Sigmoid colon (tissue), 4 donors: ENCODE results near the gene FOXL2NB.

Experiments
- EP300 ChIP-seq, 4 donors: sonication (generic); formaldehyde crosslinking; IDR thresholded peaks; one replicate each; pipeline ENCODE4 v1.6.1; 2017; ENCODE audit warnings: antibody characterized with exemption in 4 of 4
- POLR2A ChIP-seq, 2 donors: fragments of 450-650 bp; IDR thresholded peaks; one replicate each; pipeline ENCODE4 v1.6.1; 2016; ENCODE audit warnings: antibody characterized with exemption in 2 of 2, mild to moderate bottlenecking in 2 of 2, moderate library complexity in 2 of 2
- TF ChIP-seq, protein P1 (sequence below), 4 experiments: fragments of 450-650 bp in 3 of 4; fragments of 200-600 bp in 1 of 4; IDR thresholded peaks; one replicate each; pipeline ENCODE4 v1.5.1; 2016 to 2019; ENCODE audit warnings: antibody characterized with exemption in 4 of 4, mild to moderate bottlenecking in 3 of 4, moderate library complexity in 2 of 4

GRCh38 chr3:138935863-138936740, 10.9 kb upstream of the FOXL2NB start:
- TF ChIP-seq, protein P1, sequence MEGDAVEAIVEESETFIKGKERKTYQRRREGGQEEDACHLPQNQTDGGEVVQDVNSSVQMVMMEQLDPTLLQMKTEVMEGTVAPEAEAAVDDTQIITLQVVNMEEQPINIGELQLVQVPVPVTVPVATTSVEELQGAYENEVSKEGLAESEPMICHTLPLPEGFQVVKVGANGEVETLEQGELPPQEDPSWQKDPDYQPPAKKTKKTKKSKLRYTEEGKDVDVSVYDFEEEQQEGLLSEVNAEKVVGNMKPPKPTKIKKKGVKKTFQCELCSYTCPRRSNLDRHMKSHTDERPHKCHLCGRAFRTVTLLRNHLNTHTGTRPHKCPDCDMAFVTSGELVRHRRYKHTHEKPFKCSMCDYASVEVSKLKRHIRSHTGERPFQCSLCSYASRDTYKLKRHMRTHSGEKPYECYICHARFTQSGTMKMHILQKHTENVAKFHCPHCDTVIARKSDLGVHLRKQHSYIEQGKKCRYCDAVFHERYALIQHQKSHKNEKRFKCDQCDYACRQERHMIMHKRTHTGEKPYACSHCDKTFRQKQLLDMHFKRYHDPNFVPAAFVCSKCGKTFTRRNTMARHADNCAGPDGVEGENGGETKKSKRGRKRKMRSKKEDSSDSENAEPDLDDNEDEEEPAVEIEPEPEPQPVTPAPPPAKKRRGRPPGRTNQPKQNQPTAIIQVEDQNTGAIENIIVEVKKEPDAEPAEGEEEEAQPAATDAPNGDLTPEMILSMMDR (IDR thresholded peaks at IDR 0.05): peak; percentile 46 to 97 (median 68)
- TF ChIP-seq EP300 (IDR thresholded peaks at IDR 0.05): no peak
- TF ChIP-seq POLR2A (IDR thresholded peaks at IDR 0.05): no peak
